Ishikawa (cell line): ENCODE data around the gene HELZ2.

Experiments used
- CEBPB ChIP-seq: IDR thresholded peaks from 2 replicates; pipeline ENCODE4 v1.6.1; 2012
- CREB1 ChIP-seq: IDR thresholded peaks from 2 replicates; pipeline ENCODE4 v1.6.1; 2012; ENCODE audit warnings: low read depth
- EGR1 ChIP-seq: IDR thresholded peaks from 2 replicates; pipeline ENCODE4 v1.6.1; 2012
- EP300 ChIP-seq: IDR thresholded peaks from 2 replicates; pipeline ENCODE4 v1.6.1; 2012; ENCODE audit warnings: borderline replicate concordance
- FOXM1 ChIP-seq: IDR thresholded peaks from 2 replicates; pipeline ENCODE4 v1.6.1; 2012; ENCODE audit warnings: low read depth, borderline replicate concordance
- NFIC ChIP-seq: IDR thresholded peaks from 2 replicates; pipeline ENCODE4 v1.6.1; 2012
- RAD21 ChIP-seq: IDR thresholded peaks from 2 replicates; pipeline ENCODE4 v1.6.1; 2012; ENCODE audit warnings: low read depth
- TAF1 ChIP-seq: IDR thresholded peaks from 2 replicates; pipeline ENCODE4 v1.6.1; 2012; ENCODE audit warnings: low read depth, mild to moderate bottlenecking
- TCF12 ChIP-seq: IDR thresholded peaks from 2 replicates; pipeline ENCODE4 v1.6.1; 2012; ENCODE audit warnings: low read depth
- TEAD4 ChIP-seq: IDR thresholded peaks from 2 replicates; pipeline ENCODE4 v1.6.1; 2012
- YY1 ChIP-seq: IDR thresholded peaks from 2 replicates; pipeline ENCODE4 v1.6.1; 2012; ENCODE audit warnings: low read depth
- ZBTB7A ChIP-seq: IDR thresholded peaks from 2 replicates; pipeline ENCODE4 v1.6.1; 2012; ENCODE audit warnings: low read depth
- TF ChIP-seq, protein P1 (sequence below): IDR thresholded peaks from 2 replicates; pipeline ENCODE4 v1.6.1; 2012
- TF ChIP-seq, protein P2 (sequence below): IDR thresholded peaks from 2 replicates; pipeline ENCODE4 v1.6.1; 2012; ENCODE audit warnings: low read depth, mild to moderate bottlenecking
- TF ChIP-seq, protein P3 (sequence below): IDR thresholded peaks from 2 replicates; pipeline ENCODE4 v1.6.1; 2012

Gene HELZ2

DNA sequence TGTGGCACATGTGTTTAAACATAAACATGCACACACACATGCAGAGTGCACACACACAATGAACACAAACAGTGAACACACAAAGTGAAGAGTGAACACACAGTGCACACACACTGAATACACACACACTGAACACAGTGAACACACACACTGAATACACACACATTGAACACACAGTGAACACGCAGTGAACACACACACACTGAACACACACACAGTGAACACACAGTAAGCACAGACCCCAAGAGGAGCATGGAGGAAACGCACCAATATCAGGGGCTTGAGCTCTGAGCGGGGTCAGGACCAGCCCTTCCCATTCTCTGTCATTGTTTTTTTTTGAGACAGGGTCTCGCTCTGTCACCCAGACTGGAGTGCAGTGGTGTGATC is 17.1 kb upstream of the HELZ2 start:
- TF ChIP-seq NFIC (no peak), EP300 (no peak), CEBPB (no peak)
- TF ChIP-seq, protein P1, sequence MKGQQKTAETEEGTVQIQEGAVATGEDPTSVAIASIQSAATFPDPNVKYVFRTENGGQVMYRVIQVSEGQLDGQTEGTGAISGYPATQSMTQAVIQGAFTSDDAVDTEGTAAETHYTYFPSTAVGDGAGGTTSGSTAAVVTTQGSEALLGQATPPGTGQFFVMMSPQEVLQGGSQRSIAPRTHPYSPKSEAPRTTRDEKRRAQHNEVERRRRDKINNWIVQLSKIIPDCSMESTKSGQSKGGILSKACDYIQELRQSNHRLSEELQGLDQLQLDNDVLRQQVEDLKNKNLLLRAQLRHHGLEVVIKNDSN, result no peak

DNA sequence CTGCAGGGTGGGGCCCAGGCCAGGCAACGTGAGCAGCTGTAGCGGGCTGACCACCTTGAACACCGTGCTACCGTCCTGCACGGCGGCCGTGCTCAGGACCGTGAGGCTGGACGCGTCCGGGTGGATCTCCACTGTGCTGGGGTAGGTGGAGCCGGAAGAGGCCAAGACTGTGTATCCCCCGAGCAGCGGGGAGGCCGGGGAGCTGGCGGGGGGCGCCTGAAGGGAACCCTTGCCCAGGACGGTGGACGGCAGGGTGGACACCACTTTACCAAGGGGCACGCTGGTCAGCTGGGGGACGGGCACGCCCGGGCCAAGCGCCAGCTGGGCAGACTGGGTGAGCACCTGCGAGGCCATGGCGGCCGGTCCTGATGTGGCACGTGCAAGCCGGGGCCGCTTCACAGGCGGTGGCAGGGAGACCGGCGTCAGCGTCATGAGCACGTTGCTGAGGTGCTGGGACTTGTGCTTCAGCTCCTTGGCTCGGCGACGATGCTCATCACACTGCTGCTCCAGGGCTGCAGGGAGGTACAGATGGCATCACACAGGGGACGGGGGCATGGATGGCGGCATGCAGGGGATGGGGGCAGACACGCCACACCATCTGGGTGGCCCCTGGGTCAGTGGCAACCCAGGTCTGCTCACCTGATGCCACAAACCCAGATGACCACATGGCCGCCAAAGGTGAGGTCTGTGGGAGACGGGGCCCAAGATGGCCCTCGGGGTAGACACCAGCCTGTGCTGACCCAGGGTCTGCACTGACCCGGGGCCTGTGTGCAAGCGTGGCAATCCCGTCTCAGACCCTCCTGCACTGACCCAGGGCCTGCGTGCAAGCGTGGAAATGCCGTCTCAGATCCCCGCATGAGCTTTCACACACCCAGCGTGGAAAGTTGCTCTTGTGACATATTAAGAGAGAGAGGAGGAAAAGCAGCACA is 16.4 kb upstream of the HELZ2 start:
- TF ChIP-seq YY1 (no peak), NFIC (no peak), FOXM1 (no peak), TEAD4 (no peak), RAD21 (no peak), EP300 (no peak), ZBTB7A (no peak), TCF12 (no peak), CREB1 (no peak), EGR1 (no peak), TAF1 (no peak), CEBPB (no peak)
- TF ChIP-seq, protein P2, sequence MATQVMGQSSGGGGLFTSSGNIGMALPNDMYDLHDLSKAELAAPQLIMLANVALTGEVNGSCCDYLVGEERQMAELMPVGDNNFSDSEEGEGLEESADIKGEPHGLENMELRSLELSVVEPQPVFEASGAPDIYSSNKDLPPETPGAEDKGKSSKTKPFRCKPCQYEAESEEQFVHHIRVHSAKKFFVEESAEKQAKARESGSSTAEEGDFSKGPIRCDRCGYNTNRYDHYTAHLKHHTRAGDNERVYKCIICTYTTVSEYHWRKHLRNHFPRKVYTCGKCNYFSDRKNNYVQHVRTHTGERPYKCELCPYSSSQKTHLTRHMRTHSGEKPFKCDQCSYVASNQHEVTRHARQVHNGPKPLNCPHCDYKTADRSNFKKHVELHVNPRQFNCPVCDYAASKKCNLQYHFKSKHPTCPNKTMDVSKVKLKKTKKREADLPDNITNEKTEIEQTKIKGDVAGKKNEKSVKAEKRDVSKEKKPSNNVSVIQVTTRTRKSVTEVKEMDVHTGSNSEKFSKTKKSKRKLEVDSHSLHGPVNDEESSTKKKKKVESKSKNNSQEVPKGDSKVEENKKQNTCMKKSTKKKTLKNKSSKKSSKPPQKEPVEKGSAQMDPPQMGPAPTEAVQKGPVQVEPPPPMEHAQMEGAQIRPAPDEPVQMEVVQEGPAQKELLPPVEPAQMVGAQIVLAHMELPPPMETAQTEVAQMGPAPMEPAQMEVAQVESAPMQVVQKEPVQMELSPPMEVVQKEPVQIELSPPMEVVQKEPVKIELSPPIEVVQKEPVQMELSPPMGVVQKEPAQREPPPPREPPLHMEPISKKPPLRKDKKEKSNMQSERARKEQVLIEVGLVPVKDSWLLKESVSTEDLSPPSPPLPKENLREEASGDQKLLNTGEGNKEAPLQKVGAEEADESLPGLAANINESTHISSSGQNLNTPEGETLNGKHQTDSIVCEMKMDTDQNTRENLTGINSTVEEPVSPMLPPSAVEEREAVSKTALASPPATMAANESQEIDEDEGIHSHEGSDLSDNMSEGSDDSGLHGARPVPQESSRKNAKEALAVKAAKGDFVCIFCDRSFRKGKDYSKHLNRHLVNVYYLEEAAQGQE, result no peak
- TF ChIP-seq, protein P1, result no peak
- TF ChIP-seq, protein P3, sequence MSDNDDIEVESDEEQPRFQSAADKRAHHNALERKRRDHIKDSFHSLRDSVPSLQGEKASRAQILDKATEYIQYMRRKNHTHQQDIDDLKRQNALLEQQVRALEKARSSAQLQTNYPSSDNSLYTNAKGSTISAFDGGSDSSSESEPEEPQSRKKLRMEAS, result no peak

DNA sequence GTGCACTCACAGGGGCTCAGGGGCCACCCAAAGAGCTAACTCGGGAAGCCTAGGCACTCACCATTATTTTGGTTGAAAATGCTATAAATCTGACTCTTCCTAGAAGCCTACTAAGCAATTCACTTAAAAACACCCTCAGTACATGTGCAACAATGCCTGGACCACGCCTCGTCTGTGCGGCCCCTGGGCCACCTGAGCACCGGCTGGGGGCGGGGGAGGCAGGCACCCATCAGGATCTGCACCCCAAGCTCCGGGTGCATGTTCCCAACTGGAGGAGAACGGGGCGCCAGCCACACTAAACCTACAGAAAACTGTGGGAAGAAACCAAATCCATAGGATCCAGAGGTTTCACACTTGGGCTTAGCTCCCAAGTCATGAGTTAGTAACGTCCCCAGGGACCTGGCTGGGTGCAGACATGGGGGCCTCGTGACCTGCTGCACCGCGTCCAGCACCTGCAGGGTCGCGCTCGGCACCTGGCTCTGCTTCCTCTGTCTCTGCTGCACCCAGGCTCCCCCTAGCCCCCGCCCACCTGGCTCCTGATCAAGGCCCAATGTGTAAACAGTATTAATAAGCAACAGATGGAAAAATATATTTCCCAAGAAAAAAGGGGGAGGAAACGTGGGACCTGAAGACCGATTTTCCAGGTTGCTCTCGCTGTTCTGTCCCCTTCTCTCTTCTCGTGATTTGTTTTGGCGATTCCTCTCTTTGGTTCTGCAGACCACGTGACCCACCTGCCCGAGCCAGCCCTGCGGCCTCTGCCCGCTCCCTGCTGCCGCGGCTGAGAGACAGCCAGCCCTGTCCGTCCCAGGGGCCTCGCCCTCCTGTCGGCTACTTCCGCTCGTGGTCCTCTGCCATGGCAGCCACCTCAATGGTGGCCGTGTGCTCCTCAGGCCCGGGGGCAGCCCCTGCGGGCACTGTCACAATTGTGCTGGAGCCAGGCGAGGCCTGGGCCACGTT is 15.5 kb upstream of the HELZ2 start:
- TF ChIP-seq TCF12 (no peak), EGR1 (no peak), NFIC (no peak), FOXM1 (no peak)
- TF ChIP-seq, protein P3, result no peak
- TF ChIP-seq, protein P1, result no peak

DNA sequence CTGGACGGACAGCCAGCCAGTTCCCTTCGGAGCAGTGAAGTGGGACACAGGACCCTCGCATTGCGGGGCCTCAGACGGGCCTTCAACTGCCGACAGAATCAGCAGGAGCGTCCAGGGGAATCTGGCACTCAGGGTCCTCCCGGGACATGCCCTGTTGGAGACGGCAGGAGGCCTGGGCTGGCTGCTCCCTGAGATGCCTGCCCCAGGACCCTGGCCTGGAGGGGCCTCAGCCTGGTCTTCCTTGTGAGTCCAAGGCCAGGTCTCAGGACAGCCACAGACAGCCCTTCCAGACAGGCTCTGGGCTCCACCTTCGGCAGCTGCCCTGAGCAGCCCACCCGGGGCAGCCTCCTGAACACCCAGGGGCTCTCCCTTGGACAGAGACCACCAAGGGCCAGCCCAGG is 14.6 kb upstream of the HELZ2 start:
- TF ChIP-seq NFIC (no peak), EP300 (no peak), TEAD4 (no peak), CREB1 (no peak), RAD21 (no peak), YY1 (no peak), ZBTB7A (no peak), CEBPB (no peak), TCF12 (no peak), EGR1 (no peak), FOXM1 (no peak), TAF1 (no peak)
- TF ChIP-seq, protein P2, result no peak
- TF ChIP-seq, protein P1, result no peak
- TF ChIP-seq, protein P3, result no peak
